NCI-H748 (cell line): ENCODE measurements around the gene NEDD1.
A peak's percentile ranks its signal among the peaks of the same experiment; 100 is the strongest.

Experiments used
- DNase-seq: peaks from one replicate; lab custom pipeline; 2025; ENCODE audit not compliant: unreplicated experiment; lab: John Stamatoyannopoulos, UW

The NEDD1 gene

GRCh38 chr12:96897421-96897820 is 9.6 kb upstream of the NEDD1 start:
- DNase-seq: no peak

- no peak for DNase-seq
Measured at GRCh38 chr12:96901175-96901574, 5.9 kb upstream of the NEDD1 start.

DNA sequence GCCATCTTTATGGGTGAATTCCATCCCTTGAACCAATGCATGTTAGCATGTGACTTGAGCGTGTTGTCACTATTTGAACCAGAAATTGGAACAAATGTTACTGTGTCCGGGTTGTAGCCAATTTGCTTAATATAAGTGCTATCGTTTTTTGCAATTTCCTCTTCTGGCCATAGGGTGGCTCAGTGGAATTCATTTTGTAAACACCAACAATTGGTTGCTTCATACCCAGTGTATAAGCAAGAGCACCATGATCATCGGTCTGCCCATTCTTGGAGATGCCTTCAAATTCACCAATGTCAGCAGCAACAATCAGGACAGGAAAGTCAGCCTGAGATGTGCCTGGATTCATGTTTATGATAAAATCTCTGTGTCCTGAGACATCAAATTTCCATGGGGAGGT is 5.0 kb upstream of the NEDD1 start:
- DNase-seq: no peak

GRCh38 chr12:96906498-96906848 is 584 bp upstream of the NEDD1 start:
- no peak for DNase-seq

DNA sequence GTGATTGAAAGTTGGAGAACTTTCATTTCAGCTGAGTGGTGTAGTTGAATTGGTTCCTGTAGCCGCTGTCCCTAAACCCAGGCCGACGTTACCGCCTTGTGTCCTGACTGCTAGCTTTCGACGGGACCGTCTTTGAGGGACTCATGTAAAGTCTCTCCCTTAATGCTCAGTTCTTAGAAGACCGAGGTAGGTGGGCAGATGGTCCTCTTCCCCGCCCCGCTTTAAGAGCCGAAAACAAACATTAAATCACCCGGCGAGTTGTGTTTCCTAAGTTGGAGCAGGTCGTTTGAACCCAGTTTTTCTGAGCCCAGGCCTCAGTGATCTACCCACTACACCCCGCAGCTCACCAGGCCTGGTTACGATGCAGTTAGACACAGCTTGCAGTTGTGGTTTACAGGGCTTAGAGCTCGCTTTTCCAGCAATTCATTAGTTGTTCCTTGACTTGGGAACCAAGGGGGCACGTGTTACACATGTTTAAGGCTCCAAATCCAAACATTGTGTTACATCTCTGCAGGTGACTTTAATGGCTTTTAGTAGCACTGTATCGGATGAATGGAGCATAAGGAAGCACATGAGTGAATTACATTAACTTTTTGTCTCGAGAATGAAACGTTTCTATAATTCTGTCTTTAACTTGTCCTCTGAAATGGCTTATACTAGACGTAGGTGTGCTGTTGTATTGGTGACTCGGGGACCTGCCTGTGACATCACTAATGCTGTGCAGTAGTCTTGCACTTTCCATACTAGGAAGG is 790 bp downstream of the NEDD1 start:
- peak; percentile 55 for DNase-seq

- DNase-seq: no peak
Measured at GRCh38 chr12:96908423-96908675, 1.3 kb downstream of the NEDD1 start.

DNA sequence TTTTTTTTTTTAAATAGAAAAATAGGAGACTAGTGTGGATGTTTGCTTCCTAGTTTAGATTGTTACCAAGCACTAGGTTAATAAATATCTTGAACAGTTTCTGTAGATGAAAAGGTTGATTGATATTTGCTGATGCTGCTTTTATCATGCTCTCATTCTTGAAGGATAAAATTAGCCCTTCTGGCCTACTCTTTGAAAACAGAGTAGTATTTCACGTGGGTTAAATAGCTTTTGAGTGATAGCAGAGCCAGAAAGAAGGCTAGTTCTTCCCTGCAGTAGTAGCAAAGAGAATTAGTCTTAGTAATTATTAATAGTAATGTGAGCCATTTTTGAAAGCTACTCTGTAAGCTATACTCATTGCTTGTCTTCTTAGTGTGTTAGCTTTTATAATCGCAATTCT is 5.2 kb downstream of the NEDD1 start:
- DNase-seq: no peak

DNA sequence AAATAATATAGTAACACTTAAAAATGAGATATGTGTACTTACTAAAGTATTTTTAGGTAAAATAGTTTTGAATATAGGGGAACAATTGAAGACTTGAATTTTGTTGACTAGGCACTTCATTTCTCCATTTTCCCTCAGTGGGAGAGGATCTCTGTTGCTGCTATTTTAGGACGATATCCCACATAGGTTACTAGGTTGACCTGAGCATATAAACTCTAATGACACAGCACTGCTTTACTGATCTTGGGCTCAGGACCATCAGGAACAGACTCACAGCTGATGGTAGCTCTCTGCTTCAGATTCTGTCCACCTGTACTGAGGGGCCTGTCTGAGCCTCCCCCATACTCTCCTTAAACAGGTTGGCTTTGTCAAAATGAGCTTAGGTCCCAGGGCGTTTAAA is 5.9 kb downstream of the NEDD1 start:
- DNase-seq: no peak

DNA sequence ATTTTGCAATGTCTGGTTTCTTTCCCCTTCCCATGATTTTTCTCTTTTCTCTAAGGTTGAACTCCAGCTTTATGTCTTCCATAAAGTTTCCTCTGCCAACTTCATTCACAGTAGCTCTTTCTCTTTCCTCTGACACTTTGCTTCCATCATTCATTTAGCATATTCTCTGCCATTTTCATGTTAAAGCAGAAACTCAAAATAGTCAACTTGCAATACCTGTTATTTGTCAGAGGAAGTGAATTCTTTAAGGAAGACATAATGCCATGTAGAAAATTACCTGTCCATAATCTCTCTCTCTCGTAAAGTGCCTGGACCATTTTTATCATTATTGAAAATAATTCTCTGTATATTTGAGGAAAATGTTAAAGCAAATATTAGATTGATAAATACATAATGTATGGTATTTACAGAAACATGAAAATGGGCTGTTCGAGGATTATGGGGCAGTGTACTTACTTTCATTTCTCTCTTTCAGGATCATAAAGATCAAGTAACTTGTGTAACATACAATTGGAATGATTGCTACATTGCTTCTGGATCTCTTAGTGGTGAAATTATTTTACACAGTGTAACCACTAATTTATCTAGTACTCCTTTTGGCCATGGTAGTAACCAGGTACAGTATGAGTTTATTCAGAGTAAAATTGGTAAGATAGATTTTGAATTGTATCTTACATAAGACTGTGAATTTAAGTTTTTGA is 12.6 kb downstream of the NEDD1 start:
- DNase-seq: no peak

DNA sequence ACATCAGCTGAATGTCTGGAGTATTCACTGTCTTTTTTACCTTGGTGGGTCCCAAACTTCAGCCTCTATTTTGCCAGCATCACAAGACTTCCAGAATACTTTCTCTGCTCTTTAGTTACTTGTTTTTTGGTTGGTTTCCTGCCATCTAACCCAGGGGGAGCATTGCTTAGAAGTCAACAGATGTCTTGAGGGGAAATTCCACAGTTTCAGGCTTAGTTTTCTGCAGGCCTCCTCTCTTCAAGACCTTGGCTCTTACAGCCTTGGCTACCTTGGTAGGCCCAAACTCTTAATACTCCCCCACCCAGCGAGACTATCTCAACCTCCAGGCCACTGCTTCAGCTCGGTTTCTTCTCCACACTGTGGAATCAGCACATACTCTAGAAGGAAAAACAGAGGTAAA is 41.7 kb downstream of the NEDD1 start:
- no peak for DNase-seq

DNA sequence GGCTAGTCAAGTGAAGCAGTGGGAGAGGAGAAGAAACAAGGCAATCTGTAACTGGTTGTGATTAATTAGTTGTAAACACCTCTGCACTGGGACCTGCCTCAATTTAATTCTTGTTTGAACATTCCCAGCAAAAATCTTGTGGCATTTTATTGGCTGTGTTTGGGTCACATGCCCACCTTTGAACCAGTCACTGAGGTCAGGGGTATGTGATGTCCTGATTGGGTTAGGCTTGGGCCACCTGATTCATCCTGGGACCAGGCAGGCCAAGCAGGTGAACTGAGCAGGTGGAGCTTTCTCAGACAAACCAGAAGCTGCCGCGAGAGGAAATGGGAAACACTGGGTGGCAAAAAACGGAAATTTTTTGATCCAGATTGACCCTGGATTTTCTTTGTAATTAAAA is 72.5 kb downstream of the NEDD1 start:
- DNase-seq: no peak

DNA sequence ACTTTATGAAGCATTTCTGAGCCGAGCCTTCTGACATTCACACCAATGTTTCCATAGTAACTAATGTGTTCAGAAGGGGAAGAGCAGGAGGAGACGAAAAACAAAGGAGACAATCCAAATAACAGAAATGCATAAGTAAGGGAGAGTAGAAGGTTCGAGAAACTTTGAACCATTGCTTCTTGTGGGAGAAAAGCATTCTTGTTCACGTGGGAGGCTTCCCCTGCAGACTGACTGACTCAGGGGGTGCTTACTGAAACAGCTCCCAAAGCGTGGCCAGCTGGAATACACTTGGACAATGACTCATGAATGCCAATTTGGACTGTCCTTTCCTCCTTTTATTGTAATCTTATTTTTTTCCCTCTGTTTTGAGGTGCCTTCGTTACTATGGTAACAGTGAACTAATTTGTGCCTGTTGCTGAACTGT is 73.9 kb downstream of the NEDD1 start:
- peak; percentile 80 for DNase-seq

DNA sequence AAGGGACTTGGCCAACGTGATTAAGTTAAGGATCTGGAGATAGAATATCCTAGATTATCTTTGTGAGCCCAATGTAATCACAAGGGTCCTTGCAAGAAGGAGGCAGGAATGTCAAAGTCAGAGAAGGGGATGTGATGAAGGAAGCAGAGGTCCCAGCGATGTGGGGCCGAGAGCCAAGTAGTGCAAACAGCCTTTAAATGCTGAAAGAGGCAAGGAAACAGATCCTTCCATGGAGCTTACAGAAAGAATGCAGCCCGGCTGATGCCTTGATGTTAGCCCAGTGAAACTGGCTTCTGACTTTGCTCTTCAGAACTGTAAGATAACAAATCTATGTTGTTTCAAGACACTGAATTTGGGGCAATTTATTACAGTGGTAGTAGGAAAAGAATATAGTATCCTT is 74.9 kb downstream of the NEDD1 start:
- DNase-seq: no peak

DNA sequence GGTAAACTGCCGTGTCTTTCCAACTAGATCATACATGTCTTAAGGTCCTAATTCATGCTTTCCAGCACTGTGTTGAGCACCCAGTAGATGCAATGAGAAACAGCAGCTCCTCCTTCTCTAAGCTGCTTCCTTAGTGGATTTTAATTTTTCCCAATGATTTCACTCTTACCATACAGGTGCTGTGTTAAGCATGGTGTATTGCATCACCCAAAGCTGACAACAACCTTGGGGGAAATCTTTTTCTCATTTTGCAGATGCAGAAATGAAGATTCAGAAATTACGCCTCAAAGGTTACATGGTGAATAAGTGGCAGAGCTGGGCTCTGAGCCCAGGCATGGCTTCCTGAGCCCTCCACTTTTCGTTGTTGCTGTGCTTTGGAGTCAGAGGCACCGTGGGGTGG is 75.6 kb downstream of the NEDD1 start:
- no peak for DNase-seq

DNA sequence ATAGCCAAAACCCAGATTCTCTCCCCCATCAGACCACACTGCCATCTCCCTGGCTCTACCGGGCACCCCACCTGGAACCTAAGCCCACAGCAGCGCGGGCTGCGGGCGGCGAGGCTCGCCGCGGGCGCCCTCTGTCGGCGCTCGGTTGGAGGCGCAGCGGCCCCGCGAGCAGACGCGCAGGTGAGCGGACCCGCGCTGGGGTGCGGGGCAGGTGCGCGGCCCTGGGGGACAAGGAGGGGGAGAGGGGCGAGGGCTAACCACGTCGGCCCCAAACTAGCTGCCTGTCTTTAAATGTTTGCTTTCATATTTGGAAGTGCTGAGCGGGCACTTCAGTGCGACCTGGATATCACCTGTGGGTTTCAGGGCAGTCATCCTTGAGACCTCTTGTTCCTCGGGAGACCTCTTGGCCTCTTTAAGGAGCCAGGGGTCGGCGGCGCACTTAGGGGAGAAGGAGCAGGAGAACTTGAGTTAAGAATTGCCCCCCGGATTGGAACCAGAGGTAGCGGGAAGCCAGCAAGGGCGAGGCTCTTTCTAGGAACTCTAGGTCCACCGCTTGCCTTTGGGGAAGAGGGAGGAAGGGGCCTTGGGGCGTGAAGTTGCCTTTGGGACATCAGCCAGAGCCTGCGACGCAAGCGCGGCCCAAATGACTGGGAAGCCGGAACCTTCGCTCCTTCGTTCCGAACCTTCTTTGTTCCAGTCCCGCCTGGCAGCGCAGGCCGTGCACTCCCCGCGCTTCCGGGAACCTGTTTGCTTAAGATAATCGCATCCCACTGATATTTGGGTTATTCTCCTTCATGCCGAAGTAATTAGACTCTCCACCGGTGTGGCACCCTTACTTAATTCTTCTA is 78.7 kb downstream of the NEDD1 start:
- DNase-seq: peak; percentile 81

DNA sequence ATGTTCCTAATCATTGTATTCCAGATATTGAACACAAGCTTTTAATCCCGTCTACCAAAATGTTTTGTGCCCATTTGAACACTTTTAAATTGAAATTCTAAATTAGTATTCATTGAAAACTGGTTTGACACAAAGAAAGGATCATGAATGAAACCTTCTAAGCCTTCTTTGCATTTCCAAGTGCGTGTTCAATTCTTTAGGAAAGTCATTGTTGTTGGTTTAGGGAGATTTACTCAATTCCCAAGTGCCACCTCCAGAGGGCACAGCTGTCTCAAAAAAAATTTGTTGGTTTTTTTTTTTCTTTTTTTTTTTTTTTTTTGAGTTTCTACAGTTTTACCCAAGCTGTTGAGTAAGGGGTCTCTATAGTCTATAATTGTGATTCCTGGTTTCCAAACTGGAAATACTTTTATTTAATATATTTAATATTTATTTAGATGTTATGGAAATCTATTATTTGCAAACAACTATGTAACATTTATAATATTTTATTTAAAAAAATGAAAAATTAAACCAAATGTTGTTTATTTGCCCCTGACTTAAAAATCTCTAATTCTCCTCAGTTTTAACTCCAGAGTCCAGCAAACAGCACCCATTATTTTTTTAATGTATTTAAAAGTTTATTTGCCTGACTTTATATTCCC is 79.9 kb downstream of the NEDD1 start:
- DNase-seq: peak; percentile 87

- no peak for DNase-seq
Measured at GRCh38 chr12:96988919-96989318, 81.9 kb downstream of the NEDD1 start.

GRCh38 chr12:96989916-96990315 is 82.9 kb downstream of the NEDD1 start:
- DNase-seq: peak; percentile 72

DNA sequence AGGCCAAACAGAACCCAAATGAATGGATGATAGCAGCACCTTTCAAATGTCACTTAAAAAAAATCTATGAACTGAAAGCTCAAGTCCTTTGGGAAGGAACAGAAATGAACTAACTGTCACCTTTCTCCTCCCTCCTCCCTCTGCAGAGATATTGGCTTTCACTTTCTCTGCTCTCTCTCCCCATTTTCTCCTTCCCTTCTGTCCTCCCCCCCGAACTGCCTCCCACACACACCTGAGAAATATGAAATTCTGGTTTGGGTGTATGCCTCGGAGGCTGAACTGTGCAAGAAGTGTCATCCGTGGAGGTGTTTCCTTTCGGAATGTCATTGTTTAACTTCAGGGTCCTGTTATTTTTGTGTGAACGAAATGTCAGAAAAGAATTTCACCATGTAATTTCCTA is 87.8 kb downstream of the NEDD1 start:
- DNase-seq: peak; percentile 42

GRCh38 chr12:96995861-96996260 is 88.8 kb downstream of the NEDD1 start:
- no peak for DNase-seq

DNA sequence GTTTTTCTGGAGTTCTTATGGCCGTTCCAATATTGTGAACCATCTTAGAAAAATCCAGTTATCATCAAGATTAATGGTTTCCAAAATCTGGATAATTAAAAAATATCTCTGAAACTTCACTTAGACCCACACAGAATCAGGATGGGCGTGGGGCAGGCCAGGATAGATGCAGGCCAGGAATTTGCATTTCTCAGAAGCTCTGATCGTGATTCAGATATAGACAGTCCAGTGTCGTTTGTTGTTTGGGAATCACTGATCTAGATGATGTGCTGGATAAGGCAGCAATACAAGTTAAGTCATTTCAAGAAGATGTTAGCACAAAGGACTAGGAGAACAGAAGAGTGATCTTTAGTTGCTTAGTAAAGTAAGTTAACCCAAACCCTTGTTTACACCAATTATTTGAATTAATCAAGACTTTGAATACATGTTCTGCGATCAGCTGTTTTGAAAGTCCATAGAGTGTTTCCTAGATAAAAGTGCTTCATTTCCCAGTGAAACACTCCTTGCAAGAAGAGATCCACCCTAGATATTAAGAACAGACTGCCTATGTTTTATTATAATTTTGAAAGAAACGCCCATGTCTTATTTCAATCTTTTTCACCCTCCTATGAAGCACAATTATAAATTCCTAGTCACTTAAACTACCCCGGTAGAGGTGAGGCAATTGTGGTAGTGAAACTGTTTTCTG is 90.9 kb downstream of the NEDD1 start:
- DNase-seq: no peak
